ENCODE results near the gene CCDC106.

GRCh38 chr19:55619286-55619685 lies 28.7 kb upstream of the CCDC106 start:
- TF ChIP-seq POLR2A (IDR thresholded peaks at IDR 0.05; ENCODE audit: low read depth, low read length) (no peak), TAF1 (IDR thresholded peaks at IDR 0.05; ENCODE audit: low read depth, low read length) (no peak), POU2F2 (IDR thresholded peaks at IDR 0.05; ENCODE audit: low read depth, low read length) (no peak), POLR2AphosphoS5 (IDR thresholded peaks at IDR 0.05; ENCODE audit: low read depth, low read length) (no peak), PAX5 (IDR thresholded peaks at IDR 0.05; ENCODE audit: insufficient read depth, low read length, severe bottlenecking) (no peak)

Data from GM12891 (cell line).